Stimulated activated CD4-positive, alpha-beta T cell treated with anti-CD3 and anti-CD28 coated beads, TNF-alpha, amount 100 ng/mL, for 48 hours (primary cell): ENCODE measurements around the gene RESF1.

Experiments
- DNase-seq, 3 donors: peaks; one replicate each; pipeline ENCODE4 v3.0.0-alpha.2; 2020; ENCODE audit warnings: low read depth in 3 of 3

Gene RESF1

GRCh38 chr12:31958569-31959160 is 550 bp upstream of the RESF1 start:
- no peak for DNase-seq

GRCh38 chr12:31959701-31960391 is 631 bp downstream of the RESF1 start:
- peak; percentile 47 to 51 (median 50) for DNase-seq

- DNase-seq = no peak
Measured at GRCh38 chr12:31961137-31961536, 1.9 kb downstream of the RESF1 start.

- no peak for DNase-seq
Measured at GRCh38 chr12:31962076-31962475, 2.9 kb downstream of the RESF1 start.

- no peak for DNase-seq
Measured at GRCh38 chr12:31964280-31964679, 5.1 kb downstream of the RESF1 start.

- no peak for DNase-seq
Measured at GRCh38 chr12:31965090-31965489, 5.9 kb downstream of the RESF1 start.

GRCh38 chr12:31966558-31967205 is 7.5 kb downstream of the RESF1 start:
- DNase-seq = no peak

GRCh38 chr12:31967539-31967938 is 8.3 kb downstream of the RESF1 start:
- no peak for DNase-seq

- DNase-seq = no peak
Measured at GRCh38 chr12:31970199-31970598, 11.0 kb downstream of the RESF1 start.

GRCh38 chr12:31973818-31974217 is 14.6 kb downstream of the RESF1 start:
- no peak for DNase-seq

GRCh38 chr12:31974673-31975072 is 15.5 kb downstream of the RESF1 start:
- no peak for DNase-seq

- no peak for DNase-seq
Measured at GRCh38 chr12:31984806-31985591, 25.8 kb downstream of the RESF1 start.

- no peak for DNase-seq
Measured at GRCh38 chr12:31985832-31986231, 26.6 kb downstream of the RESF1 start.

- DNase-seq = no peak
Measured at GRCh38 chr12:31989571-31990362, 30.6 kb downstream of the RESF1 start.

GRCh38 chr12:31991146-31991545 is 31.9 kb downstream of the RESF1 start:
- no peak for DNase-seq

GRCh38 chr12:31991815-31992214 is 32.6 kb downstream of the RESF1 start:
- DNase-seq = no peak

- DNase-seq = no peak
Measured at GRCh38 chr12:31999692-32000091, 40.5 kb downstream of the RESF1 start.

- DNase-seq = no peak
Measured at GRCh38 chr12:32000373-32001005, 41.3 kb downstream of the RESF1 start.

- DNase-seq = no peak
Measured at GRCh38 chr12:32002848-32003493, 43.8 kb downstream of the RESF1 start.

- no peak for DNase-seq
Measured at GRCh38 chr12:32003654-32004053, 44.4 kb downstream of the RESF1 start.
